SH-SY5Y (cell line): Measurements from ENCODE around the gene CCDC89.

Experiments
- GATA2 ChIP-seq: IDR thresholded peaks from 2 replicates; pipeline ENCODE4 v1.6.1; 2011; ENCODE audit warnings: mild to moderate bottlenecking, low read depth, low read length
- GATA3 ChIP-seq: IDR thresholded peaks from 2 replicates; pipeline ENCODE4 v1.6.1; 2011; ENCODE audit warnings: low read depth, mild to moderate bottlenecking, low read length, moderate library complexity

GRCh38 chr11:85647078-85647477 lies 38.9 kb downstream of the CCDC89 start:
- no peak for TF ChIP-seq GATA3
- no peak for TF ChIP-seq GATA2
